BLaER1 treated with 17β-estradiol and CSF1 and Interleukin-3, amounts not matched to agents 10 nM and 100 nM (cell line): ENCODE measurements around the gene SAMD8.

ENCODE experiments used
- H3K27ac ChIP-seq, 11 experiments: shearing (Covaris generic); formaldehyde crosslinking; 2 replicates each; pipeline ENCODE4 v1.8.1; 2022
- H3K27me3 ChIP-seq, 11 experiments: shearing (Covaris generic); formaldehyde crosslinking; 2 replicates each; pipeline ENCODE4 v1.8.1; 2022
- H3K36me3 ChIP-seq, 11 experiments: shearing (Covaris generic); formaldehyde crosslinking; 2 replicates each; pipeline ENCODE4 v1.8.1; 2022
- H3K4me1 ChIP-seq, 10 experiments: shearing (Covaris generic); formaldehyde crosslinking; 2 replicates each; pipeline ENCODE4 v1.8.1; 2022
- H3K4me2 ChIP-seq, 11 experiments: shearing (Covaris generic); formaldehyde crosslinking; 2 replicates each; pipeline ENCODE4 v1.8.1; 2022
- H3K4me3 ChIP-seq, 10 experiments: shearing (Covaris generic); formaldehyde crosslinking; 2 replicates each; pipeline ENCODE4 v1.8.1; 2022
- H3K9ac ChIP-seq, 11 experiments: shearing (Covaris generic); formaldehyde crosslinking; 2 replicates each; pipeline ENCODE4 v1.8.1; 2022
- H3K9me3 ChIP-seq, 11 experiments: shearing (Covaris generic); formaldehyde crosslinking; replicated peaks in 1 of 11; 2 replicates each; pipeline ENCODE4 v1.8.1; 2022
- H4K20me1 ChIP-seq, 11 experiments: shearing (Covaris generic); formaldehyde crosslinking; 2 replicates each; pipeline ENCODE4 v1.8.1; 2022
- Cebpa-rat ChIP-seq, 11 experiments: shearing (Covaris generic); IDR thresholded peaks; 2 replicates each; pipeline ENCODE4 v1.8.1; 2022

SAMD8 gene

DNA sequence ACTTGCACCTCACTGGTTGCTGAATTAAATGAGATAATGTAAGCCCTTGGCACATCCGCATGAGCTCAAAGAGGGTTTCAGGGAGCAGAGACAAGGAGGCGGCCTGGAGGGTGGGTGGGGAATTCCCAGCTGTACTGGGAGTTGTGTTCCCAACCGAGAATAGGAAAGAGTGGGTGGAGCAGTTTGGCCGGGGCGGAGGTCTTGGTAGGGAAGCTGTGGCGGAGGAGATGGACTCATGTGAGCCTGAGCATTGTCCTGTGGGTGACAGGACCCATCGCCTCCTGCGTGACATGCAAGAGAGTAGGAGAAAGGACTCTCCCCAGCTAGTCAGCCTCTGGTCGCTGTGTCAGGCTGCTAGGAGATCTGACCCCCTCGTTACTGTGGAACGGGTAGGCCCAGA, 41.0 kb upstream of the SAMD8 start:
- Histone ChIP-seq H3K9ac (peak overlapping the region in 1 of 11 experiments; percentile 2; a peak in 1 of 22 replicates), H3K9me3 (no peaks in the 10 kb centered on the region), H3K27ac (peak overlapping the region in 1 of 11 experiments; percentile 15; a peak in 1 of 22 replicates), H3K4me1 (peaks cover 0 to 26% (median 13%) of the 10 kb centered on the region in 10 experiments; a peak in 16 of 20 replicates), H3K36me3 (no peaks in the 10 kb centered on the region), H4K20me1 (no peaks in the 10 kb centered on the region), H3K4me2 (peak overlapping the region in 6 of 11 experiments; percentile 12 to 58 (median 34); a peak in 8 of 22 replicates), H3K4me3 (no peak overlapping the region), H3K27me3 (no peaks in the 10 kb centered on the region)
- no peak for TF ChIP-seq Cebpa-rat (IDR thresholded peaks at IDR 0.05)

DNA sequence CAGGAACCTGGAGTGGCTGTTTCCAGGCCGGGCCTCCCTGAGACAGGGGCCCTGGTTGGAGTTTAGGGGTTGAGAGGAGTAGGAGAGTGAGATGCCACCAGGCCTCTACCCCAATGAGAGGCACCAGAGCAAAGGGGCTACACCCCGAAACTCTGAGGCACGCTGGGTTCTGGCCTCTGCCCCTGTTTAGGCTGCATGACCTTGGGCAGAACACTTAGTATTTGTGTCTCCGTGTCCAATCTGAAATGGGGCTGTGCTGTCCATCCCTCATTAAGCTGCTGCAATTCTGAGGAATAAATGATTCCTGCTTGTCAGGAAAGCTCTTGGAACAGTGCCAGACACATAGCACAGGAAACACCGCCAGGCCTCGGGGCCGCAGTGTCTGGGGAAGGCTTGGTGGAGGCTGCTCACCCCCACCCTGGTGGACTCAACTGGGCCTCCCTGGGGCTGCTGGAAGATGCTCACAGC, 40.5 kb upstream of the SAMD8 start:
- no peak overlapping the region for H3K4me3 ChIP-seq
- no peaks in the 10 kb centered on the region for H3K9me3 ChIP-seq
- H3K4me2 ChIP-seq: peak overlapping the region in 4 of 11 experiments; percentile 12 to 58 (median 32); a peak in 6 of 22 replicates
- no peaks in the 10 kb centered on the region for H4K20me1 ChIP-seq
- H3K4me1 ChIP-seq: peaks cover 0 to 25% (median 13%) of the 10 kb centered on the region in 10 experiments; a peak in 15 of 20 replicates
- TF ChIP-seq Cebpa-rat (IDR thresholded peaks at IDR 0.05): no peak
- H3K27ac ChIP-seq: peak overlapping the region in 2 of 11 experiments; percentile 15 to 23; a peak in 2 of 22 replicates
- H3K27me3 ChIP-seq: no peaks in the 10 kb centered on the region
- H3K36me3 ChIP-seq: no peaks in the 10 kb centered on the region
- H3K9ac ChIP-seq: peak overlapping the region in 1 of 11 experiments; percentile 2; a peak in 1 of 22 replicates

DNA sequence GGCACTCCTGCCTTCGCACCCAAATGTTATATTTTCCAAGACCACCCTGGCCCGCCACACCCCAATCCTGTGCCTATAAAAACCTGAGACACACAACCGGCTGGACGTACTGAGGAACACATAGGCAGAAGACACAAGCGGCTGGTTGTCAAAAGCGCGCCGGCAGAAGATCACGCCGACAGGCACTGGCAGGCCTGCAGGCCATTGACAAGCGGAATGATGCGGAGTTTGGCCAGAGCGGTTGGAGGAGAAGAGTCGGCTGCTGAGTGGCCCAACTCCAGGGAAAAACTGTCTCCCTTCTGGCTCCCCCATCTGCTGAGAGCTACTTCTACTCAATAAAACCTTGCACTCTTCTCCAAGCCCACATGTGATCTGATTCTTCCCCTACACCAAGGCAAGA, 39.7 kb upstream of the SAMD8 start:
- no peaks in the 10 kb centered on the region for H3K27me3 ChIP-seq
- no peaks in the 10 kb centered on the region for H4K20me1 ChIP-seq
- H3K4me2 ChIP-seq: no peak overlapping the region; a peak in 1 of 22 replicates
- H3K9ac ChIP-seq: no peak overlapping the region
- H3K36me3 ChIP-seq: no peaks in the 10 kb centered on the region
- no peaks in the 10 kb centered on the region for H3K9me3 ChIP-seq
- no peak overlapping the region for H3K4me3 ChIP-seq
- TF ChIP-seq Cebpa-rat (IDR thresholded peaks at IDR 0.05): no peak
- H3K27ac ChIP-seq: no peak overlapping the region
- peaks cover 0 to 19% (median 13%) of the 10 kb centered on the region in 10 experiments; a peak in 15 of 20 replicates for H3K4me1 ChIP-seq

DNA sequence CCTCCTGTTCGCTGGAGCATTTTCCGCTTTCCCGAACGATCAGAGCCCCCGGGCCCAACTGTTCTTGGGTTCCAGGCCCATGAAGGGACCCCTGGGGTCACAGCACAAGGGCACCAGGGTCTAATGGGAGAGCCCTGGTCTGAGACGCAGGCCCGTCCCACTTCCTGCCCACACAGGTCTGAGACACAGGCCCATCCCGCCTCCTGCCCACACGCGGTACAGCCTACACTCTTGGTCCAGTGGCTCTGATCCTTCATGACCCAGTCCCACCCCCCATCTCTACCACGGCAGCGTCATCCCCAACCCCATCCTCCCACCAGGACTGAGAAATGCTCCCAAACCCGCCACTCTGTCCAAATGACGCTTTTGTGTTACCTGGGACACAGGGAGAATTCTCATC, 38.7 kb upstream of the SAMD8 start:
- H3K4me3 ChIP-seq: no peak overlapping the region
- no peak for TF ChIP-seq Cebpa-rat (IDR thresholded peaks at IDR 0.05)

DNA sequence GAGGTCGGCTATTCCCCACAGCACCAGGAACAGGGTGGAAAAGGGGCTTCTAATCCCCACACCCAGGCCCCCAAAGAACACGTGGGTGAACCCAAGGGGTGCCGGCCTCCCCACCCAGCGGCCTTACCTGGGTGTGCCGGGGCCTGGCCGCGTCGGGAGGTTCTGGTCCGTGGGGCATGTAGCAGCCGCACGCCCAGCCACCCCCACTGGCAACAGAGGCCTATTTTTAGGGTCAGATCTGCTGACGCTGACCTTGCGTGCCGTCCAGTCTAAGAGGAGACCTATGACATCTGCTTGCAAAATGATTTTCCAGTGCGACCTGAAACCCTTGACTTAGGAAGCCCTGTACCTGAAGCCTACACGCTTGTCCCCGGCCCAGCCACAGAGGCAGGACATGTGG, 38.0 kb upstream of the SAMD8 start:
- no peaks in the 10 kb centered on the region for H4K20me1 ChIP-seq
- TF ChIP-seq Cebpa-rat (IDR thresholded peaks at IDR 0.05): no peak
- peaks cover 0 to 19% (median 13%) of the 10 kb centered on the region in 10 experiments; a peak in 15 of 20 replicates for H3K4me1 ChIP-seq
- no peak overlapping the region for H3K9ac ChIP-seq
- no peaks in the 10 kb centered on the region for H3K9me3 ChIP-seq
- H3K36me3 ChIP-seq: no peaks in the 10 kb centered on the region
- H3K4me2 ChIP-seq: no peak overlapping the region
- H3K27me3 ChIP-seq: no peaks in the 10 kb centered on the region
- H3K4me3 ChIP-seq: no peak overlapping the region
- no peak overlapping the region for H3K27ac ChIP-seq

More for the DNA sequence above, 38.7 kb upstream of the SAMD8 start:
- Histone ChIP-seq H4K20me1 (no peaks in the 10 kb centered on the region), H3K9ac (no peak overlapping the region), H3K4me1 (peaks cover 0 to 19% (median 13%) of the 10 kb centered on the region in 10 experiments; a peak in 15 of 20 replicates), H3K36me3 (no peaks in the 10 kb centered on the region), H3K4me2 (no peak overlapping the region), H3K27me3 (no peaks in the 10 kb centered on the region), H3K9me3 (no peaks in the 10 kb centered on the region), H3K27ac (no peak overlapping the region)

DNA sequence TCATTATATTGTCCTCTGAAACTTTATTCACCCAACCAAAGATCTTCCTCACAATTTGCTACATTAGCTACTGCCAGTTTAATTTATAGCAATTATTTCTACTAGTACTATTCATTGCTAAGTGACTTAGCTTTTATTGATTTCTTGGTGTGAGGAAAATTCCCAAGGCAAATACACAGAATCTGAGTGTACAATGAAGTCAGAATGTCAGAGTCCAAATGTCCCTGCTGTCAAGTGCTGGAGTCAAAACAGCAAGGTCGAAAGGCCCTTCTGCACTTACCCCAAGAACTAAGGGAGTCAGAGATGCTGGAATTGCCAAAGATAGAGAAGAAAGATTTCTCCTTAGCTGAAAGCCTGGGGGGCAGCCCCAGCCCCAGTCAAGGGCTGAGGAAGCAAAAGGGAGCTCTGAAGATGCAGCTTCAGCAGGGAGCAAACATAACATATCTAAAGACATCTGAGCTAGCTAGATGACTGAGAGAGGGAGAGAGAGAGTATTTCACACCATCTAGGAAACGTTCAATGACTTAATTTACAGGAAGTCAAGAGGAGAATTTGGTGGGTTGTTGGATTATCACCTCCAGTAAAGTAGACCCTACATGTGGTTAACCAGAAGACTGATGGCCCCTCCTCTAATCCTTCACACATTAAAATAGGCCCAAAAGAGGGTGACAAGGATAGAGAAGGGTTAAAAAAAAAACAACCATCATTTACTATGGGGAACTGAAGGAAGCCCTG, 36.6 kb upstream of the SAMD8 start:
- TF ChIP-seq Cebpa-rat (IDR thresholded peaks at IDR 0.05): no peak

DNA sequence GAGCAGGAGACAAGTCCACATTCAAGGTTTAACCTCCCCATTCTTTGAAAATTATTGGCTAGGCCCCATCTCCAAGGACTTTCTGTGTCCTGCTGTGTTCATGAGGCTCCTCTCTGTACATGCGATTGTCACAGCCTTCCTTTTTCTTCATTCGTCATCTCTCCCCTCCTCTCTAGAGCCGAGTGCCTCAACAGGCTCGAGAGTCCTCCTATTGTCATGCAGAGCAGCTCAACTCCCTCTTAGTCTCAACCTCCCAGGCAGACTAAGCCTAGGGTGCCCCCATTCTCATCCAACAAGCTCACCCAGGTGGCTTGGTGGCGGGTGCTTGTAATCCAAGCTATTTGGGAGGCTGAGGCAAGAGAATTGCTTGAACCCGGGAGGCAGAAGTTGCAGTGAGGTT, 35.1 kb upstream of the SAMD8 start:
- no peaks in the 10 kb centered on the region for H3K36me3 ChIP-seq
- no peak overlapping the region for H3K9ac ChIP-seq
- TF ChIP-seq Cebpa-rat (IDR thresholded peaks at IDR 0.05): no peak
- no peak overlapping the region for H3K27ac ChIP-seq
- peaks cover 0 to 1% (median 0%) of the 10 kb centered on the region in 10 experiments; a peak in 4 of 20 replicates for H3K4me1 ChIP-seq
- H3K4me2 ChIP-seq: no peak overlapping the region
- H3K4me3 ChIP-seq: no peak overlapping the region
- peaks cover 0 to 8% (median 2%) of the 10 kb centered on the region in 11 experiments; a peak in 9 of 22 replicates for H3K9me3 ChIP-seq
- no peaks in the 10 kb centered on the region for H3K27me3 ChIP-seq
- no peaks in the 10 kb centered on the region for H4K20me1 ChIP-seq

More for the DNA sequence above, 36.6 kb upstream of the SAMD8 start:
- Histone ChIP-seq H3K27me3 (no peaks in the 10 kb centered on the region), H3K9me3 (no peaks in the 10 kb centered on the region), H4K20me1 (no peaks in the 10 kb centered on the region), H3K27ac (no peak overlapping the region), H3K4me3 (no peak overlapping the region), H3K4me1 (peaks cover 0 to 15% (median 5%) of the 10 kb centered on the region in 10 experiments; a peak in 9 of 20 replicates), H3K4me2 (no peak overlapping the region), H3K36me3 (no peaks in the 10 kb centered on the region), H3K9ac (no peak overlapping the region)

DNA sequence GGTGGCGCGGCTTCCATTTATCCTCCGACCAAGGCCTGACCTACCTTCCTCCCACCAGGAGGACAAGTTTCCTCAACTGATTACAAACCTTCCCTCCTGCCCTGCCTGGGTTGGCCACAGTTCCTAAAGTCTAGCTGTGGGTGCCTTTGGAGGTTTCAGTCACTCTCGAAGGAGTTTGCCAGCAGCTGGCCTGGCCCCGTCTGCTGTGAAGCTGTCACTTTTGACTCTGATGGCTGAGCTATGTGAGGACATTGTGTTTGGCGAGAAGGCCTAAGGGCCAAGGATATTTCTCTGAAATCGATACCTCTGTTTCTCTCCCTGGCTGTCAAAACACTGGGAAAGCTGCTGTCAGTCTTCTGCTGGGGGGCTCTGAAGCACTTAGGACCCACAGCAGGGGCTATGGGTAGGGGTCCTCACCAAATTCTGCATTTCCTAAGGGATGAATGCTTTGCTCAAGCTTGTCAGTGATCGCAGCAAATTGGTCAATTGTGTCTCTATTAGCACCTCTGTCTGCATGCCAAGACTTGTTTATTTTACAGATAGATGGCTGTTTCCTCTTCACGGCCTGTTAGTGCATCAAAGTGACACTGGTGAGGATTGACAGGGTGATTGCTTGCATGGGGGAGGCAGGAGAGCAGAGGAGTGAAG, 31.9 kb upstream of the SAMD8 start:
- Histone ChIP-seq H3K27me3 (no peaks in the 10 kb centered on the region), H3K4me3 (no peak overlapping the region)
- TF ChIP-seq Cebpa-rat (IDR thresholded peaks at IDR 0.05): no peak

DNA sequence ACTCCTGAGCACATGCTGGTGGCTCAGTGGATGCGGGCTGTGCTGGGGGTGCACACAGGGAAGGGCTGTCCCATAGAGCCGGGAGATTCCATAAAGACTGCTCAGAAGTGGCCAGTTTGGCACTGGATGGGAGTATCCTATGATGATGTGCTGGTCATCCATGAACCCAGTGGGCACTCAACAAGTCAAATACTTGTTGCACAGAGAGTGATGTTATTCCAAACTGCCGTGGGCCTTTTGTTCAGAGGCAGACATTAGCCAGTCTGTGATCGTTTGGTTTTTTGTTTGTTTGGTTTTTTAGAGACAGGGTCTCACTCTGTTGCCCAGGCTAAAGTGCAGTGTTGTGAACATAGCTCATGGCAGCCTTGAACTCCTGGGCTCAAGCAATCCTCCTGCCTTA, 30.9 kb upstream of the SAMD8 start:
- TF ChIP-seq Cebpa-rat (IDR thresholded peaks at IDR 0.05): no peak

More for the DNA sequence above, 31.9 kb upstream of the SAMD8 start:
- peaks cover 0 to 9% (median 8%) of the 10 kb centered on the region in 10 experiments; a peak in 15 of 20 replicates for H3K4me1 ChIP-seq
- no peaks in the 10 kb centered on the region for H3K36me3 ChIP-seq
- no peaks in the 10 kb centered on the region for H4K20me1 ChIP-seq
- H3K9ac ChIP-seq: no peak overlapping the region
- H3K4me2 ChIP-seq: no peak overlapping the region
- peaks cover 0 to 11% (median 6%) of the 10 kb centered on the region in 11 experiments; a peak in 10 of 22 replicates for H3K9me3 ChIP-seq
- H3K27ac ChIP-seq: no peak overlapping the region

More for the DNA sequence above, 30.9 kb upstream of the SAMD8 start:
- no peaks in the 10 kb centered on the region for H3K36me3 ChIP-seq
- peaks cover 0 to 11% (median 6%) of the 10 kb centered on the region in 11 experiments; a peak in 10 of 22 replicates for H3K9me3 ChIP-seq
- H3K4me1 ChIP-seq: peaks cover 0 to 18% (median 13%) of the 10 kb centered on the region in 10 experiments; a peak in 15 of 20 replicates
- no peak overlapping the region for H3K4me3 ChIP-seq
- H3K4me2 ChIP-seq: no peak overlapping the region
- H3K27me3 ChIP-seq: no peaks in the 10 kb centered on the region
- no peaks in the 10 kb centered on the region for H4K20me1 ChIP-seq
- H3K9ac ChIP-seq: no peak overlapping the region
- no peak overlapping the region for H3K27ac ChIP-seq
